Measurements from ENCODE around the gene HIRA. TPM values are rescaled to one million over a fixed set of nuclear protein-coding genes. Genes with fewer than 3 reads are reported as not detected.
A peak's percentile ranks its signal among the peaks of the same experiment; 100 is the strongest.

The HIRA gene
- 100 to 1,000 TPM in 2 of 4 donors, 10 to 100 TPM in 2; 63.8 to 139 (median 107) TPM for total RNA-seq

- 0% methylated on average over 15 of the region's 66 CpGs; no CpG with 5 or more reads in 1 of the 2 donors for WGBS, 2 donors
- Histone ChIP-seq H3K27me3 (no peaks in the 10 kb centered on the region), H3K4me1 (peaks cover 39 to 45% of the 10 kb centered on the region in 2 donors), H3K9me3 (no peaks in the 10 kb centered on the region), H3K36me3 (peaks cover 0 to 15% of the 10 kb centered on the region in 2 donors), H3K4me3 (replicated peaks in 1 of 3) (peak within 1 kb of the TSS; percentile 78 to 98 (median 91)), H3K27ac (peak within 1 kb of the TSS; percentile 98 to 99 (median 99))
- DNase-seq = peak; percentile 74 to 76
- intact Hi-C loops (cut with DNase I) = loop anchor here (5.0 to 10.0 kb wide), 3 partner anchors 77 to 287 kb away; partner anchors contain the start of genes ESS2 and SLC25A1
- TF ChIP-seq, protein P1, sequence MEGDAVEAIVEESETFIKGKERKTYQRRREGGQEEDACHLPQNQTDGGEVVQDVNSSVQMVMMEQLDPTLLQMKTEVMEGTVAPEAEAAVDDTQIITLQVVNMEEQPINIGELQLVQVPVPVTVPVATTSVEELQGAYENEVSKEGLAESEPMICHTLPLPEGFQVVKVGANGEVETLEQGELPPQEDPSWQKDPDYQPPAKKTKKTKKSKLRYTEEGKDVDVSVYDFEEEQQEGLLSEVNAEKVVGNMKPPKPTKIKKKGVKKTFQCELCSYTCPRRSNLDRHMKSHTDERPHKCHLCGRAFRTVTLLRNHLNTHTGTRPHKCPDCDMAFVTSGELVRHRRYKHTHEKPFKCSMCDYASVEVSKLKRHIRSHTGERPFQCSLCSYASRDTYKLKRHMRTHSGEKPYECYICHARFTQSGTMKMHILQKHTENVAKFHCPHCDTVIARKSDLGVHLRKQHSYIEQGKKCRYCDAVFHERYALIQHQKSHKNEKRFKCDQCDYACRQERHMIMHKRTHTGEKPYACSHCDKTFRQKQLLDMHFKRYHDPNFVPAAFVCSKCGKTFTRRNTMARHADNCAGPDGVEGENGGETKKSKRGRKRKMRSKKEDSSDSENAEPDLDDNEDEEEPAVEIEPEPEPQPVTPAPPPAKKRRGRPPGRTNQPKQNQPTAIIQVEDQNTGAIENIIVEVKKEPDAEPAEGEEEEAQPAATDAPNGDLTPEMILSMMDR (IDR thresholded peaks at IDR 0.05) = no peak
- TF ChIP-seq POLR2A (IDR thresholded peaks at IDR 0.05) = no peak
Measured at GRCh38 chr22:19431649-19432132, at the start of gene HIRA. TSS of gene HIRA (minus strand) at chr22:19431733. CDS start at chr22:19431476, 257 bp downstream.

DNA sequence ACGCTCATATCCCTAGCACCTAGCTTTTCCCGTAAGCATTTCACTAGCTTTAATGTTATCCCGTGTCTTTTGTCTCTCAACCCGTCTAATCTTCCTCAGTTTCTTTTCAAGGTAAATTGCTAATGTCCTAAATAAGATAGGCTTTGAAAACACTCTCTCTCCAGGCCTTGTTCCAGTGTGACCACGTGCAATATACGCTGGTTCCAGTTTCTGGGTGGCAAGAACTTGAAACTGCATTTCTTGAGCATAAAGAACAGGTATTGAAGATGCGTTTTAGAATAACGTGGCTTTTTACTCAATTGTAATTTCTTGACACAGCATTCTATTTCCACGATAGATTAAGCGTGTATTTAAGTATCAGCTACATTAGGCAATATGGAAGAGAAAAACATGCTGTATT lies 49.3 kb upstream of the HIRA start:
- H3K36me3 ChIP-seq = no peaks in the 10 kb centered on the region
- no peak for TF ChIP-seq POLR2A (IDR thresholded peaks at IDR 0.05)
- TF ChIP-seq, protein P1 (IDR thresholded peaks at IDR 0.05) = no peak
- DNase-seq = no peak
- no peaks in the 10 kb centered on the region for H3K9me3 ChIP-seq
- no peak overlapping the region for H3K4me3 ChIP-seq (replicated peaks in 1 of 3)
- peaks cover 15 to 16% of the 10 kb centered on the region in 2 donors for H3K4me1 ChIP-seq
- no peaks in the 10 kb centered on the region for H3K27me3 ChIP-seq
- intact Hi-C loops (cut with DNase I) = no loop called here
- no peak overlapping the region for H3K27ac ChIP-seq
- WGBS, 2 donors = 62 to 65% methylated on average over 10 of the region's 10 CpGs

DNA sequence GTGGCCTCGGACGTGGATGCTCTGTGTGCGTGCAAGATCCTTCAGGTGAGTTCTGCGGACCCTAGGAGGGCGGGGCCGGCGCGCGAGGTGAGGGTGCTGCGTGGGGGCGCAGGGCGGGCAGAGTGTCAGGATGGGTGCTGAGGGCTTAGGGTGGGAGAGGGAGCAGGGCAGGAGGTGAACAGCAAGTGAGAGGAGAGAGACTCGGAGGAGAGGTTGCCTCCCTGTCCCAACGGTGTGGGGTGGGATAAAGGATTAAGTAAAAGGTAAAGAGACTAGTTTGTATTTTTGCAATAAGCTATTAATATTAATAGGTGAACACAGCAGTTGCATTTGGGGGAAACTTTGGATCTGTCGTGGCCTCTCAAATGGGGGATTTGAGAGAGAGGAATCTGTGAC lies 48.6 kb upstream of the HIRA start:
- peaks cover 15 to 16% of the 10 kb centered on the region in 2 donors for H3K4me1 ChIP-seq
- peaks cover 0 to 2% of the 10 kb centered on the region in 2 donors for H3K36me3 ChIP-seq
- WGBS, 2 donors = 1% methylated on average over 15 of the region's 15 CpGs
- no peaks in the 10 kb centered on the region for H3K9me3 ChIP-seq
- TF ChIP-seq POLR2A (IDR thresholded peaks at IDR 0.05) = no peak
- TF ChIP-seq, protein P1 (IDR thresholded peaks at IDR 0.05) = no peak
- H3K27ac ChIP-seq = no peak overlapping the region
- intact Hi-C loops (cut with DNase I) = no loop called here
- no peaks in the 10 kb centered on the region for H3K27me3 ChIP-seq
- DNase-seq = no peak
- H3K4me3 ChIP-seq (replicated peaks in 1 of 3) = peak overlapping the region in 1 of 3 donors; percentile 13

DNA sequence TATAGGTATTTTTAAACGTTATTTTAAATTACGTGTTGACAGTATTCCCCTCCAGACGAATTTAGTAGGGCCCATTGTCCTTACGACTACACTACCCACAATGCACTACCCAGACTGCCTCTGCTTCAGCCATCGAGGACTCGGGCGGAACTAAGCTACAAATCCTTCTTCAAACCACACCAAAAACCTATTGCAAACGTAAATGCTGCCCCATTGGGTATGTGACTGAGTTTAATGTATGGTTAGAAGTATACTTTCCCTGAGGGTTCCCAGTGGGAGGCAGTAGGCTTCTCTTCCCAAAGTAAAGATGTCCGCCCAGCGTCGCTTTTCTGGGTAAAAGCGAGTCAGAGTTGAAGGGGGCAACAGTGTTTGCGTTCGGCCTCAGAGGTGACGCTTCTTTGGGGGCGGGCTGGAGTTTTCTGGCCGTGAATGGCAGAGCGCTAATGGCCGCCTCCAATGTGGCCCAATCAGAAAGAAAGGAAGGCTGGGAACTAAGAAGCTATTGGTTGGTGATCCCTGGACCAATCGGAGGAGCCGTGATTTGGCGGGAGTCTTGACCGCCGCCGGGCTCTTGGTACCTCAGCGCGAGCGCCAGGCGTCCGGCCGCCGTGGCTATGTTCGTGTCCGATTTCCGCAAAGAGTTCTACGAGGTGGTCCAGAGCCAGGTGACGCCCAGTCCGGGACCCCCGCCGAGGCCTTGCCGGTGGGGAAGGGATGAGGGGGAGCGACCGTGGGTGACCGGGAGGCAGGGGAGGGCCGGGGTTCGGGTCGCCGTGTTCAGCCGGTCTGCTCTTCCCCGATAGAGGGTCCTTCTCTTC lies 48.0 kb upstream of the HIRA start, which contains the start of gene CDC45:
Gene CDC45 (plus strand): TSS at position 566 of the 818 bp plus-strand sequence. CDS start 49 bp downstream, at position 615.
- Histone ChIP-seq H3K4me3 (replicated peaks in 1 of 3) (peak within 1 kb of the TSS; percentile 45 to 85 (median 69)), H3K36me3 (peaks cover 0 to 6% of the 10 kb centered on the region in 2 donors), H3K4me1 (peaks cover 15 to 16% of the 10 kb centered on the region in 2 donors), H3K9me3 (no peaks in the 10 kb centered on the region), H3K27me3 (no peaks in the 10 kb centered on the region), H3K27ac (peak within 1 kb of the TSS; percentile 96 to 99 (median 99))
- DNase-seq = peak; percentile 97 to 98
- no peak for TF ChIP-seq POLR2A (IDR thresholded peaks at IDR 0.05)
- TF ChIP-seq, protein P1 (IDR thresholded peaks at IDR 0.05) = peak in 1 of 6 experiments; percentile 15
- 0% methylated on average over 37 to 39 of the region's 50 CpGs for WGBS, 2 donors
- intact Hi-C loops (cut with DNase I) = loop anchor here (10.0 kb wide), 1 partner anchor 295 kb away; no protein-coding TSS in a partner anchor

Measured in thyroid gland (tissue), 4 donors.